Activated CD8-positive, alpha-beta memory T cell treated with anti-CD3 and anti-CD28 coated beads for 36 hours (primary cell): Measurements from ENCODE around the gene NF2. TPM values are rescaled to one million over a fixed set of nuclear protein-coding genes. Genes with fewer than 3 reads are reported as not detected.

ENCODE experiments used
- CTCF ChIA-PET: fragments of 350-600 bp; sonication (Branson Sonifier 250); formaldehyde crosslinking; loops from one replicate; lab custom pipeline; 2021; ENCODE audit warnings: antibody characterized with exemption; lab: Charles Lee
- POLR2A ChIA-PET: fragments of 350-600 bp; sonication (Branson Sonifier 250); formaldehyde crosslinking; loops from one replicate; lab custom pipeline; 2021; ENCODE audit warnings: antibody characterized with exemption; lab: Charles Lee
- total RNA-seq, 2 experiments: library from RNA; stranded (reverse); gene quantifications; one replicate each; pipeline ENCODE4 v1.2.3, GENCODE V29; 2021

The NF2 gene
- total RNA-seq, 2 experiments from 2014 or later = 54.2 to 54.7 TPM

GRCh38 chr22:29742326-29742725 is 138.9 kb downstream of the NF2 start:
- CTCF ChIA-PET = no interaction called here

DNA sequence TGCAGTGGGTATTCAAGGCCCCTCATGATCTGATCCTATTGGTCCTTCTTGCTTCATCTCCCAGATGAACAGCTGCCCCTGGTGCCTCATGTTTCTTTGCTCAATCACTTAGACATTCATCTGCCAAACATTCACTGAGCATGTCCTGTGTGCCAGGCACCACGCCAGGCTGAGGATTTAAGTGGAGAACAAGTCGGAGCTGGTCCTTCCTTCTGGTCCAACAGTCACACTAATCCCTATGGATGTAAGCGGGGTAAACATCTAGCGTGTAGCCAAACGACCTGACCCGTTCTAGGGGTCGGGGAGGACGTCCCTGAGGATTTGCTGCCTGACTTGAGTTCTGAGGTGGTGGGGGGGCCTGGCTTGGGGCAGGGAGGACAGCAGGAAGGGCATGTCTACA is 141.5 kb downstream of the NF2 start:
- ChIA-PET CTCF (no interaction called here), POLR2A (no interaction called here)

More at GRCh38 chr22:29742326-29742725, 138.9 kb downstream of the NF2 start:
- POLR2A ChIA-PET = no interaction called here

GRCh38 chr22:29747832-29748231 is 144.4 kb downstream of the NF2 start:
- ChIA-PET CTCF (no interaction called here), POLR2A (no interaction called here)

Other genes starting within 250 kb of the NF2 start
- 10 to 100 TPM; 75.4 to 76.5 TPM for gene AP1B1, start 215.1 kb upstream of the NF2 start, total RNA-seq
- not detected for gene RFPL1, start 165.1 kb upstream of the NF2 start, total RNA-seq
- 1 to 10 TPM; 9.4 to 9.9 TPM for gene NEFH, start 123.4 kb upstream of the NF2 start, total RNA-seq
- 10 to 100 TPM; 60.6 to 65.2 TPM for gene THOC5, start 49.9 kb upstream of the NF2 start, total RNA-seq
- gene NIPSNAP1, start 22.5 kb upstream of the NF2 start, total RNA-seq = 10 to 100 TPM; 45.6 to 47.5 TPM
- gene CABP7, start 116.4 kb downstream of the NF2 start, total RNA-seq = not detected
- gene ZMAT5, start 163.4 kb downstream of the NF2 start, total RNA-seq = 10 to 100 TPM; 22.4 to 25.3 TPM
- 100 to 1,000 TPM; 110 to 111 TPM for gene UQCR10, start 163.7 kb downstream of the NF2 start, total RNA-seq
- gene ASCC2, start 234.6 kb downstream of the NF2 start, total RNA-seq = 10 to 100 TPM; 74.1 to 76.1 TPM